GM21619 (cell line): ENCODE results near the gene PTGER3.

ENCODE experiments used
- ATAC-seq: cut with Tn5 transposase; IDR thresholded peaks from one replicate; pipeline ENCODE4 v1.9.1; 2021; ENCODE audit not compliant: unreplicated experiment

Gene PTGER3

DNA sequence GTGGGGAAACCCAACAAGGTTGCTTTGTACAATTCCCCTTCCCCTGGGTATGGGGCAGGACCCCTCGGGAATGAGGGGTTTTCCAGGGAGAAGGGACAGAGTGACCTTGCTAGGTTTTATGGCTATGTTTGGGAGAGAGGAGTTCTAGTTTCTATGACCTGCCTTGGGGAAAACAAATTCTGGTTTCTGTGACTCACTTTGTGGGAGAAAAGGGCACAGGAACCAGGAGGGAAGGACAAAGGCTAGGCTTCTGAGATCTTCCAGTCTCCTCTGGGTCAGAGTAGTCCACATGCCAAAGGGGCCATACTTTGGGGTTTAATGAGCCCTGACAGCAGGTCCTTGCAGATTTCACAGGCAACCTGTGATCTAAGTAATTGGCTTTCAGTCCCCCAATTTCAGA lies 5.5 kb upstream of the PTGER3 start:
- no peak for ATAC-seq

DNA sequence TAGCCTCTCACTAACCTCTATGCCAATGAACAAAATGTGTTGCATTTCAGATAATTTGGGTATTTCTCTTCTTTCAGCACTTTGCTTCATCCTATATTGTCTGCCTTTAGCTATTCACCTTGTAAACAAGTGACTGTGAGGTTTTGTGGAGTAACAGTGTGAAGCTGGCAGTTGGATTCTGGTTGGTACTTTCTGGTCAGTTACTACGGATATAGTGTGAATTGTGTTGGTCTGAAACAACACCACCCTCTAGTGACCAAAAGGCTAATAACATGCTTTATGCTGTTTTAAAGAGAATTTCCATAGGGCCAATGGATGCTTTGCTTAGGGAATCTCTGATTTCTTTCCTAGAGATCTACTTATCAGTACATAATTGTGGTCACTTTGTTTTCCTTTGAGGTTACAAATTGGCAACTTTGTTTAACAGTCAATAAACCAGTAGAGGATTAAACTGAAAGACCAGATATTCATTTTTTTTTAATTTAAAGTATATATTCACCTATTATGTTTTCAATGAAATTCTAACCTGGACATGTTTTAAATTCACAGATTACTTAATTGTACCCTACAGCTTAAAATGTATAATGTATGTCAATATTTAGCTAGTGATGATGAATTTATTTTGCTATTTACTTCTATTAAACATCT lies 2.5 kb upstream of the PTGER3 start:
- peak; percentile 62 for ATAC-seq

DNA sequence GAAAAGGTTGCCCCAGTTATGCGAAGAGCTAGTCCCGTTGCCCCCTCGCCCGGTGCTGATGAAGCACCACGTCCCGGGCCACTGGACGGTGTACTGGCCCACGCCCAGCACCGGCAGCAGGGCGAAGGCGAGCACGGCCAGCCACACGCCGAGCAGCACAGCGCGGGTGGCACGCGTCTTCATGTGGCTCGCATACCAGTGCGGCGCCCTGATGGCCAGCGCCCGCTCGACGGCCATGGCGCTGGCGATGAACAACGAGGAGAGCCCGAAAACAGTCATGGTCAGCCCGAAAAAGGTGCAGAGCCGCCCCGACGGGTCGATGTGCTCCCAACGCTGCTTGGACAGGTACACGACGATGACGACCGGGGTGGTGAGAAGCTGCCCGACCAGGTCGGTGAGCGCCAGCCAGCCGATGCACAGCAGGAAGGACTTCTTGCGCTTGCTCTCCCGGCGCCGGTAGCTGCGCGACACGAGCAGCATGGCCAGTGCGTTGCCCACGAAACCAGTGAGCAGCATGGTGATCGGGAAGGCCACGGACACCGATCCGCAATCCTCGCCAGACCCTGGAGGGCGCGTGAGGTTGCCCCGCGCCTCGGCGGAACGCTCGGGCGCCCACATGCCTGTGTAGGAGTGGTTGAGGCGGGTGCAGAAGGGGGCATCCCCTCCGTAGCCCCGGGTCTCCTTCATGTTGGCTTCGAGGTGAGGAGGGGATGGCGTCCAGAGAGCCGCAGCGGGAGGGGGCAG lies 553 bp downstream of the PTGER3 start:
- ATAC-seq, result no peak

DNA sequence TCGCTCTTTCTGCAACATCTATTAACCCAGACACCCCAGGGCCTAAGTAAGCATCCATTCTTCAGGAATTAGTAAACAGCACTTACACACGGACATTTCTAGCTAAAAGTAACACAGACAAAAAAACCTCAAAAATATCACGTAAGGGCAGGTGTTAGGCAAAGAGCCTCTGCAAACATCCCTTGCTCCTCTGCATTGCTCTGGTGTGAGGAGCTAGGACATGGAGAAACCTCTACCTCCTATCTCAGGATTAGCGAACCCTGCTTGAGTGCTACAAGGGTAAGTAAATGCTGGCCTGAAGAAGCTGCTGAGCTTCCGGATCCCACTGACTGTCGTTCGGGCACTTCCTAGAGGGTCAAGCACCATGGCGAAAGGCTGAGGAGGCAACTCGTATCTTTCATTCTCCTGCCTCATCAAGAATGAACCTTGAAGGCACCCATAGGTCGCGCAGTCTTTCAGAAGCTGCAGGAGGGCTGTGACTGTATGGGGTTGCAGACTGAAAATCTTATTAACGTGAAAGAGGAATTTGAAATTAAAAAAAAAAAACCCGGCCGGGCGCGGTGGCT lies 2.1 kb downstream of the PTGER3 start:
- ATAC-seq, result no peak

DNA sequence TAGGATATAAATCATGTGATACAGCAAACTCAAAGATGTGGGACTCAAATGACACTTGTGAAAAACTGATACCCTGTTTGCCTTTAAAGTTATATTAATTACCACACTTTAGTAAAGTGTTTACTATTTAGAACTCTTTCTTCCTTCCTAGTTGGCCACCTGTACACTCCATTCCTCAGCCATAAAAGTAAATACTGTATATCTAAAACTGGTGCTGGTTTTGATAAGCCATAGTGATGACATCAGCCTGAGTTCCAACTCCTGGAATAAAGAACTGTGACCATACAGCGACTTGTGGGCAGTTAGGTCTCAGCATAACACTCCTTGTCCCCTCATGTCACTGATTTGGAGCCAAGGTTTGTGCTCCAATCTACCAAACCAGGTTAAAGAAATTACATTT lies 2.8 kb downstream of the PTGER3 start:
- no peak for ATAC-seq

DNA sequence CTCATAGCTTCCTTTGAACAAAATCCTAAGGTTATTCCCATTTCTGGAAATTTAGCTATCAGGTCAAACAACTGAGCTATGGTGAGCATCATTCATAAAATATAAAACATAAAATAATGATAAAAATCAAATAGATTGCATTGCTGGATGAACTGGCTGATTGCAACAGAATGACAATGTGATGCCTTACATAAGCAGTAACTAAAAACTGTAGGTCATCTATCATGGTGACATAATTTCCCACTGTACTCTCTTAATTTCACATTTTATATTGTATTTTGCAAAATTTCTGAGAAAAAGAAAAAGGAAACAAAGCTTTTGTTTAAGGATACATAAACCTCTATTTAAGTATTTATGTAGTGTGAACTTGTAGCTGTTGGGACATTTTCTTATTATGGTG lies 4.6 kb downstream of the PTGER3 start:
- no peak for ATAC-seq

DNA sequence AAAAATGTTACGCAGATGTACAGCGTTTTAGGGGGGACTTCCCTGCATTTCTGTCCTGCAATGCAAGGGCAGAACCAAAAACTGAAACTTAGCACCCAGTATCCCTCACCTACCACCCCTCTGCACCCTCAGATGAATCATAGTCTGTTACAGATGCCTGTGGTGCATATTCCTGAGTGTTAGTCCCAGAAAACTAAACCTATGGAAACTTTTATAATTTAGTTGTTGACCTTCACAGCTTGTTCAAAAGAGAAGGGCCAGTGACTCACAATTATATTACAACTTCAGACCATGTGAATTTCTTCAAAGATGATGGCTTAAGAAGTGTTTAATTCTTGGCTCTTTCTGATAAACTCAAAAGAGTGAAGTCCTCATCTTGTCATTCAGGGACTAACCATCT lies 5.8 kb downstream of the PTGER3 start:
- ATAC-seq, result no peak

DNA sequence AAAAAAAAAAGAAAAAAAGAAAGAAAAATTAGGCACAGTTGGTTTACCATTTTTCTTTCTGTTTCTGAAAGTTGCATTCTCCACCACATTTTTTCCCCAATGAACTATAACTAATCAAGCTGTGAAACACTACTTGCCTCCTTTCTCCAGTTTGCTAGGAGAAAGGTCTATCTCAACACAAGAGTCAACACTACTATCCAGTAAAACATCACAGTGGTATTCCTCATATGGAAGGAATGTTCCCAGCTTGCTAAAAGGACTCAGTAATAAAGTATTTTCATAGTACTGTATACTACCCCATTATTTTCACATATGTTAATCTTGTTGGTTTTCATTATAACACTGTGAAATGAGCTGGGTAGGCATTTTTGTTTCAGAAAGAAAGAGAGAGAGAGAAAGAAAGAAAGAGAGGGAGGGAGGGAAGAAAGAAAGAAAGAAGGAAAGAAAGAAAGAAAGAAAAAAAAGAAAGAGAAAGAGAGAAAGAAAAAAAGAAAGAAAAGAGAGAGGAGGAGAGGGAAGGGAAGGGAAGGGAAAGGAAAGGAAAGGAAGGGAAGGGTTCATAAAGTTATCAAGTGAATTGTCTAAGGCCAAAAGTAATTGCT lies 7.9 kb downstream of the PTGER3 start:
- ATAC-seq, result no peak

DNA sequence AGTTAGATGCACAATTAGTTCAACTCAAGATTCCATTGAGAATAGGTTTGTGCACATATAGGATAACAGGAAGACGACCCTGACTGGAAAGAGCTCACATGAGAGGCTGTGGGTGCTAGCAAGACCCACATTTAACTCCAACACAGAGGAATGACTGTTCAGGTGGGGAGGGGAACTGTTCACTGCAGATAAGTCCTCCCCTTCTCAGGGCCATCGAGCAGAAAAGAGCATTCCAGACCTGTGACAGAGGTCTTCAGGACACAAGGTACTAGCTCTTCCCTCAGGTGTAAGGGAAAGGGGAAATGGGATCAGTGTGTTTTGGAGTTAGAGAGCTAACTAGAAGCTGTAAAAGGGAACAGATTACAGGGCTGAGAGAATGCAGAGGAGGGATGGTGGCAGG lies 8.7 kb downstream of the PTGER3 start:
- no peak for ATAC-seq

DNA sequence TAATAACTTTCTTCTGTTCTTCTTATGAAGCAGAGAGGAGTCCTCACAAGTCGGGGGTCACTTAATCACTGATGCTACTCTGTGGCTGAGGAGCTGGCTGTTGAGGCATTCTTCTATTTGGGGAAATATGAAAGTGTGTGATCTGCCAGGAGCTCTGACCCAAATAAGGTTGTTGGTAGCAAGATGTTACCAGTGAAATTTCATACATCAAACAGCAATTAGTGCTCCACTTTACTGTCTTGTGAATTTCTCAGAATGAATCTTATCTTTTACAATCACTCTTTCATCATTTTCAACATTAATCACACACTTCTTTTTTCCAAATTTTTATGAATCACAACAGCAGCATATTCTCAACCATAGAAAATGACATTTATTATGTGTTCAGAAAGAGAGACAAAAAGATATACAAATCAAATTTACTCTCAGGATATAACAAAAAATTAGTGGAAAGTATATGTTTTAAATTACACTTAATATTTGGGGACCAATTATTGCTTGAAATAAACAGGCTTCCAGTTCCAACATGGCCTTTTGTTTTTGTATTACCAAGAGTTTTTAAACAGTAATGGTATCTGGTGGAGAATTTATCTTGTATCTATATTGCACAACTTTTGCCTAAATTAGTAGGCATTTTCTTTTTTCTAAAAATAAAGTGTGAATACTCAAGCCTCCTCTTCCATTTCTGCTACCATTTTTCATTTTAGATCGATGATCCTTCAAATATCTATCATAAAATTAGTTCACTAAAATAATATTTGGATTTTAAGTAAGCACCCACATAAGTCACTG lies 9.6 kb downstream of the PTGER3 start:
- ATAC-seq, result no peak

DNA sequence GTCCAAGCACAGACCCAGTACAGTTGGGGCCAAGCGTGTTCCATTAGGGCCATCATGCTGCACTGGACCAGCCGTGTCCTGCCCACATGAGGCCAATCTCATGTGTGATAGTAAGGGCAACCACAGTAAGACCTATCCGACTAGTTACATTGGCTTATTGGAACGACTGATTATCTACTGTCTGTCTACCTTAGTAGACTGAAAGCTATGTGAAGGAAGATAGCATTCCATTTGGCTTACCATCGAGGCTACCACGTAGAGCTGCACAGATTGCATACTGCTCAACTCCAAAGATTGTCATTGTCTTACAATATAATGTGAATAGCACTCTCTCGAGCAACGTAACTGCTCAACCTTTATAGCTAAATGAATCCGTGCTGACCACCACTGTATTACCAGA lies 10.6 kb downstream of the PTGER3 start:
- no peak for ATAC-seq

DNA sequence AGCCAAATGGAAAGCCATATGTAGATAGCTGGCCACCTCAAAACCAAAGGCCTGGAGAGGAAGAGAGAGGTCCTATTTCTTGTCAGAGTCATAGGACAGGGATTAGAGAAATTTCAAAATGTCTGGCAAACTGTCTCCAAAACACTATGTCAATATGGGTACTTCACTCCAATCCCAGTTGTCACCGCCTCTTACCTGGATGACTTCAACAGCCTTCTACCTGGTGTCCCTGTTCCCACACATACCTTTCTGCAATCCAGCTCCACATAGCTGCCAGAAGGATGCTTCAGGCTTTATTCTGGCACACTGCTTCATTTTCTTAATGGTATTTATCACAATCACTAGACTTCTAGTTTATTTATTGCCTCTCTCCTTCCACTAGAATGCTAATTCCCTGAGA lies 14.5 kb downstream of the PTGER3 start:
- ATAC-seq, result no peak

DNA sequence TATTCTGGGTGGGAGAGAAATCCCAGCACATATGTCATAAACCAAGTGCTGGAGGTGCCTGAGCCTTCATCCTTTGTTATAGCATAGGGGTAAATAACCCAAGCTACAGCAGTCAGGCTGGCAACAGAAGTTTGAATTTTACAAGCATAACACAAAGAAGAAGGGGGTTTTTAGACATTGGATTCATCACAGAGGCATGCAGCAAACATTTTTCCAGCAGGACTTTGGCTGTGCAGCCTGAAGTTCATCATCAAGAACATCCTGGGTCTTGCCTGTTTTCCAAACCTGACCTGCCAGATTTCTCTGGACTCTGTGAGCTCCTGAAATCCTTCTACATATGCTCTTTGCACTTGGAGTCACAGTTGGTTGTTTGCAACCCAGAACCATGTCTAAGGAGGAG lies 16.2 kb downstream of the PTGER3 start:
- ATAC-seq, result no peak

DNA sequence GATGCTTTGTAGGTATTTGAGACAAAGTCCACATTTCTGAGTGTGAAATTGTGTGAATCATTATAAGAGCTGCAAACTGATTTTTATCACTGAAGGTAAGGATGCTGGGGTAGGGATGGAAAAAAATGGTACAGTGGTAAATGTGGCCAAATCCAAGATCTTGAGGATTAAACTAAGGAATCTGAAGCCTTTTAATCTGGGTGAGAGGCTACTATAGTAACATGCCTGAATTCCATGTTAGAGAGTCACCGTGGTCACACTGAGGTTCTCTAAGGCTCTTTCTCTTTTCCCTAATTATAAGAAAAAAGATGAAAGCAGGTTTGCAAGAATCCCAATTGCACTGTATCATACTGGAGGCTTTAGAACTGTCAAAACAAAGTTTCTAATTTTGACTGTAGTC lies 17.6 kb downstream of the PTGER3 start:
- ATAC-seq, result no peak

DNA sequence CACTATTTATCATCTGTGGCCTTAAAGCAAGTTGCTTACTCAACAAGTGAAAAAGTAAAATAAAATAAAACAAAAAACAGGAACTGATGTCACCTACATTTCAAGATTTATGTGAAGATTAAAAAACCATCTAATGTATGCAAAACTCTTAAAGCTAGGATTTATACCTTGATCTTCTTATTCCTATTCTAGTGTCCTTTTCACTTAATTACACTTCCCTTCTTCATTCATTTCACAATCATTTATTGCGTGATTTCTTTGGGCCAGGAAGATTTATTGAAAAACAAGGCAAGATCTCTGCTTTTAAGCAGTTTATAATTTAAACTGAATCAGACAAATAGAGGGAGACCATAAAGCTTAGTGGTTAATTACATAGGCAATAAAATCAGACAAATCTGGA lies 18.6 kb downstream of the PTGER3 start:
- no peak for ATAC-seq

DNA sequence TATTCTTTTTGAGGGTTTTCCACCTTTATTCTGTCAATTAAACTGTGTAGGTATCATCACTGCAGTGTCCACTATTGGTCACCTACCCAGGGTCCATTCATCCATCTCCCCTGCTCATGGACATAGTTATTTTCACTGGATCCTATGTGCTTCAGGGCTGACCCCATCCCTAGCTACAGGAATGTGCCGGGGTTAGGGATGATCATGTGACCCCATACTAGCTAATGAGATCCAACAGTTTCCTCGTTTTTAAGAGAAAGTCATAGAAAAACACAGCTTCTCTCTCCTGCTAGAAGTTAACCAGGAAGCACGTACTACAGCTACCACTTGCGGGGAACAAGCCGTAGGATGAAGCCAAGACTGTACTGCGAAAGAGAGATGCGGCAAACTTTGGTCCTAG lies 19.6 kb downstream of the PTGER3 start:
- ATAC-seq, result no peak

DNA sequence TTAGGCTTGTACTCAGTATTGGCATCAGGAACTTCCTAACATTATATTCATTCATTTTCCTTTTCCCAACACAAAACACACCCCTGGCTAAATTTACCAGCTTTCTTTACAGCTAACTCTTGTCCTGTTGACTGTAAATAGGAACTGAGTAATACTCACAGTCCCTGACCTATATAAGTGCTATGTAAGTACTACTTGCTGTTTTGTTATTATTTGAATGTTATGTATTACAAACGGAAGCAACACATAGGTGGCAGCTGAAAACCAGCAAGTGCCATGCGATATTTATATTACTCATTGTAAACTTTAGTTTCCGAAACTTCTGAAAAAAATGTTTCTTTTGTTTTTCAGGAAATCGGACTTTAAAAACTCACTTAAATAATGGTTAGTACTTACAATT lies 21.5 kb downstream of the PTGER3 start:
- ATAC-seq, result no peak

DNA sequence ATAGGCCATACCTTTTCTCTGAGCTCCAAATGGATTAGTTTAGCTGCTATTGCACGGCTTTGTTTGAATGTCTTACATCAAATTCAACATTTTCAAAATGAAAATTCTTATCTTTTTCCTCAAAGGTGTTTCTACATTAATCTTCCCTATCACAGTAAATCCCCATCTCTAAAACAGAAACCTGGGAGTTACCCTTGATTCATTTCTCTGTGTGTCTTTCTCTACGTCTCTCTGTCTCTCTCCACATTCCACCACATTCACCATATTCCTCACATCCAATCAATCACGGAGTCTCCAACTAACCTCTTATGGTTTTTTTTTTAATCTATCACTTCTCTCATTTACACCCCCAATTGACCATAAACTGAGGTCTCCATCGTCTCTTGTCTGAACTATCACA lies 24.1 kb downstream of the PTGER3 start:
- ATAC-seq, result no peak

DNA sequence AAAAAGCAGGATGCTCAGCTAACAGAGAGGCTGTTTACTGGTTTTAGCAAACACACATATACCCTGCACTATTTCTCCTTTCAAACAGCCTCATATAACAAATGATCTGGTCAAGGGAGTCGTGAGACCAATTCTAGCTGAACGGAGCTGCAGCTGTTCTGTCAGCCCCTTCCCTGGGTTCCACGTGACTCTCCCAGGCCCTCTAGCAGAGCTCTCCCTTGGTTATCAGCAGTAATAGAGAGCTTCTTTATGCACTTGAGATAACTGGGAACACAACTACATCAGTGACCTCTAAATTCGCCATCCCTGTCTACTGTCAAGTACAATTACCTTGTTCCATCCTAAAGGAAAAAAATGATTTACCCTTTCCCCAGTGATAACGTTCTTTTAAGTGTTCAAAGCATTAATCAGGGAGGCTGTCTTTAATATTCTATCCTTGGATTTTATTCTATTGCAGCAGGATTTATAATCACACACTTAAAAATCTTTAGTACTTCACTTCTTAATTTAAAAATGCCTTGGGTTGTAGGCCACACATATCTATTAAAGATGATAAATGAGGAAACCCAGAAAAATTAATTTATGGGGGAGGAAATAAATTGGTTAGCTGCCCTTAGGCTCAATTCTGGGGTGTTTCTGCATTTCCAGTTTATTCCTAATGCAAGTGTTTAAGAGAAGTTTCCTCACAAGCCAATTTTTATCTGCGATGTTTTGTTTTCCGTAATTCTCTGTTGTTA lies 28.2 kb downstream of the PTGER3 start:
- ATAC-seq, result no peak

DNA sequence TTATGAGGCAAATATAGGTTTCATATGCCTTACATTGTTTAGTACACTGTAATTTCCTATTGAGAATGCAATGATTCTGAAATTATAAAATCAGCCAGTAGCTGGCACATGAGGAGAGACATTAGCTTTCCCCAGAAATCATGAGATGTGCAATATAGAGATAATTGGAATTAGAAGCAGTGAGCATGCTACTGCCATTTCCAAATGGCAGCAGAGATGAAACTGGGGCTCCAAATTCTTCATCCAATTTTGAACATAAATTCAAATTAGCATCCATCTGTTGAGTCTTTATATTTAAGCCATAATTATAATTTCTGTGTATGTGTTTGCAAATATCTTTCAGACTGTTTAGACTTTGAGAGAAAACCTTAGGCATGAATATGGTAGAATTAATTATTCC lies 28.8 kb downstream of the PTGER3 start:
- no peak for ATAC-seq

DNA sequence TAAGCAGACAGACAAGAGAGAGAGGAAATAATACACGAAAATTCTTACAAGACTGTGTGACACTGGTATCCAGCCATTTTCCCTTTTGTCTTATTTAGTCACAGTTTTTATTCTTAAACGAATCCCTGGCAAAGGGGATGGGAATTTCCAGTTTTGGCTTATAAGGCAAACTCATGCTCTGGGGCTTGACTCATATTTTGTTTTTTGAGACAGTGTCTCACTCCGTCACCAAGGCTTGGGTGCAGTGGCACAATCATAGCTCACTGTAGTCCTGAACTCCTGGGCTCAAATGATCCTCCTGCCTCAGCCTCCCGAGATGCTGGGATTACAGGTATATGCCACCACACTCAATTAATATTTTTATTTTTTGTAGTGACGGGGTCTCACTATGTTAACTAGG lies 31.9 kb downstream of the PTGER3 start:
- ATAC-seq, result no peak
